GM12878 (cell line): ENCODE measurements around the gene STRBP. TPM values are rescaled to one million over a fixed set of nuclear protein-coding genes. Genes with fewer than 3 reads are reported as not detected.

Source experiments
- ATAC-seq: fragments of 200-7000 bp; cut with Tn5 transposase; 3 replicates; pipeline ENCODE4 v1.9.1; 2020; ENCODE audit warnings: mild to moderate bottlenecking, moderate library complexity
- BruUV-seq: library from RNA; stranded (reverse); fragments of 400-500 nt; replicated peaks from 2 replicates; lab custom pipeline; 2021; lab: Mats Ljungman, UMichigan
- CTCF ChIA-PET: fragments of 300-600 bp; sonication (Branson Sonifier 250); formaldehyde crosslinking; extraction: SDS; loops from one replicate; lab custom pipeline; 2021; ENCODE audit warnings: inconsistent platforms; lab: Yijun Ruan, JAX
- POLR2A ChIA-PET: fragments of 350-600 bp; formaldehyde crosslinking; extraction: SDS; loops from one replicate; lab custom pipeline; 2021; ENCODE audit warnings: inconsistent platforms; lab: Charles Lee
- RAD21 ChIA-PET: fragments of 300-600 bp; sonication (Branson Sonifier 250); formaldehyde crosslinking; loops from one replicate; lab custom pipeline; 2023; ENCODE audit warnings: antibody characterized with exemption; ENCODE audit not compliant: unreplicated experiment; lab: Charles Lee
- SMC1A ChIA-PET: fragments of 300-600 bp; sonication (Branson Sonifier 250); formaldehyde crosslinking; loops from one replicate; lab custom pipeline; 2023; ENCODE audit not compliant: unreplicated experiment, uncharacterized antibody; lab: Charles Lee
- DNase-seq: peaks from one replicate; pipeline ENCODE4 v3.0.0-alpha.2; 2011; ENCODE audit warnings: low read depth, low spot score
- FAIRE-seq: peaks from 3 replicates; lab custom pipeline; 2011; peaks lifted over from hg19 to GRCh38; lab: Jason Lieb, UNC
- H2AFZ ChIP-seq: 2 replicates; pipeline ENCODE4 v1.6.0; 2011; ENCODE audit warnings: low read depth, low read length, control low read depth; ENCODE audit not compliant: control insufficient read depth
- H3K27ac ChIP-seq: 2 replicates; pipeline ENCODE4 v1.5.1; 2011; ENCODE audit warnings: control low read depth; ENCODE audit not compliant: control insufficient read depth, insufficient read depth
- H3K27me3 ChIP-seq, 2 experiments: replicated peaks in 1 of 2; 2 replicates each; pipeline versions ENCODE4 v1.6.0 to v1.6.1; 2011; ENCODE audit warnings: low read length in 1 of 2; ENCODE audit not compliant: control insufficient read depth in 2 of 2, insufficient read depth in 2 of 2
- H3K36me3 ChIP-seq, 2 experiments: 2 replicates each; pipeline ENCODE4 v1.5.1; 2011; ENCODE audit warnings: low read length in 1 of 2; ENCODE audit not compliant: control insufficient read depth in 2 of 2, insufficient read depth in 2 of 2
- H3K4me1 ChIP-seq: 2 replicates; pipeline ENCODE4 v1.6.1; 2011; ENCODE audit warnings: mild to moderate bottlenecking, low read length, moderate library complexity, mixed read lengths; ENCODE audit not compliant: control insufficient read depth, insufficient read depth
- H3K4me2 ChIP-seq: 2 replicates; pipeline ENCODE4 v1.6.0; 2011; ENCODE audit warnings: control low read depth; ENCODE audit not compliant: control insufficient read depth, insufficient read depth
- H3K4me3 ChIP-seq: fragments of 200-600 bp; sonication (generic); 2 replicates; pipeline ENCODE4 v1.5.1; 2016
- H3K79me2 ChIP-seq: 2 replicates; pipeline ENCODE4 v1.6.0; 2011; ENCODE audit warnings: low read length; ENCODE audit not compliant: control insufficient read depth, insufficient read depth
- H3K9ac ChIP-seq: 2 replicates; pipeline ENCODE4 v1.8.0; 2011; ENCODE audit warnings: low read length, control low read depth, mixed read lengths; ENCODE audit not compliant: control insufficient read depth, insufficient read depth
- H3K9me3 ChIP-seq: replicated peaks from 3 replicates; pipeline ENCODE4 v1.5.1; 2011; ENCODE audit warnings: mild to moderate bottlenecking, low read length; ENCODE audit not compliant: control insufficient read depth, insufficient read depth
- H4K20me1 ChIP-seq: 2 replicates; pipeline ENCODE4 v1.6.0; 2011; ENCODE audit not compliant: control insufficient read depth, insufficient read depth
- BRCA1 ChIP-seq: IDR thresholded peaks from 2 replicates; pipeline ENCODE4 v1.6.1; 2011; ENCODE audit warnings: low read depth, low read length, improper control_type of control experiment
- EED ChIP-seq: sonication (generic); IDR thresholded peaks from 2 replicates; pipeline ENCODE4 v1.6.1; 2016; ENCODE audit warnings: antibody characterized with exemption, low read depth
- GATAD2B ChIP-seq: fragments of 450-650 bp; conservative IDR thresholded peaks from 2 replicates; pipeline ENCODE4 v1.6.1; 2017; ENCODE audit warnings: low read depth, mild to moderate bottlenecking, moderate library complexity
- HDAC2 ChIP-seq: fragments of 200-600 bp; sonication (generic); IDR thresholded peaks from 2 replicates; pipeline ENCODE4 v1.6.1; 2017
- HDAC6 ChIP-seq: fragments of 200-600 bp; sonication (generic); IDR thresholded peaks from one replicate; pipeline ENCODE4 v1.8.0; 2017; ENCODE audit warnings: antibody characterized with exemption; ENCODE audit not compliant: unreplicated experiment
- MXI1 ChIP-seq: fragments of 150-350 bp; IDR thresholded peaks from 2 replicates; pipeline ENCODE4 v1.6.1; 2011; ENCODE audit warnings: low read depth, mild to moderate bottlenecking, inconsistent platforms, low read length, improper control_type of control experiment
- NR2C2 ChIP-seq: IDR thresholded peaks from 2 replicates; pipeline ENCODE4 v1.6.1; 2011; ENCODE audit warnings: borderline replicate concordance, low read depth; ENCODE audit not compliant: control insufficient read depth, insufficient read length
- RBBP5 ChIP-seq: fragments of 200-600 bp; sonication (generic); conservative IDR thresholded peaks from 2 replicates; pipeline ENCODE4 v1.6.1; 2016
- TAF1 ChIP-seq: IDR thresholded peaks from 2 replicates; pipeline ENCODE4 v1.6.1; 2011; ENCODE audit warnings: mild to moderate bottlenecking, low read depth, low read length, borderline replicate concordance
- TBL1XR1 ChIP-seq: IDR thresholded peaks from 2 replicates; pipeline ENCODE4 v1.6.1; 2012; ENCODE audit warnings: low read depth, low read length, improper control_type of control experiment
- WGBS: methylation state at CpG from one replicate; pipeline ENCODE4 v1.1.6; 2016; ENCODE audit warnings: low lambda C conversion rate; ENCODE audit not compliant: insufficient replicate concordance, insufficient coverage; ENCODE audit errors: missing lambda C conversion rate; 5-methylcytosine and 5-hydroxymethylcytosine counted together
- in situ Hi-C: fragments of 300-500 bp; cut with MboI; formaldehyde crosslinking; loops from 9 replicates; pipeline ENCODE4 v1.14.3; 2018; ENCODE audit warnings: mixed read lengths
- intact Hi-C: fragments of 100-400 bp; cut with micrococcal nuclease; formaldehyde crosslinking; loops from one replicate; pipeline ENCODE4 v1.14.2; 2022; ENCODE audit not compliant: unreplicated experiment
- polyA plus RNA-seq, 11 experiments: library from polyadenylated mRNA; depleted of rRNA in 4 of 11; unstranded in 6 of 11; stranded (reverse) in 5 of 11; fragments of >200 nt; fragmentation: Nextera tagmentation in 4 of 11; fragmentation: Illumina TruSeq in 1 of 11; extraction: Ambion mirVana in 4 of 11; extraction: Trizol in 1 of 11; gene quantifications; 1 replicate in 1 of 11; 2 replicates in 10 of 11; pipeline versions ENCODE4 v1.2.1 to v1.2.3, GENCODE V29; 2011 to 2016; ENCODE audit warnings: inconsistent platforms in 2 of 11, missing spikeins in 2 of 11, low read depth in 1 of 11
- total RNA-seq, 4 experiments: library from RNA; depleted of rRNA in 3 of 4; stranded (reverse); fragments of >200 nt in 3 of 4; fragmentation: Illumina TruSeq in 1 of 4; extraction: Trizol in 1 of 4; gene quantifications; 2 replicates each; pipeline versions ENCODE4 v1.2.1 to v1.2.3, GENCODE V29; 2013 to 2021
- TF ChIP-seq, protein P1 (sequence below): fragments of 150-350 bp; IDR thresholded peaks from 2 replicates; pipeline ENCODE4 v1.6.1; 2016; ENCODE audit warnings: low read depth, low read length
- TF ChIP-seq, protein P2 (sequence below): IDR thresholded peaks from 2 replicates; pipeline ENCODE4 v1.6.1; 2011; ENCODE audit warnings: mild to moderate bottlenecking, low read depth, low read length, moderate library complexity; ENCODE audit not compliant: insufficient replicate concordance
- TF ChIP-seq, protein P3 (sequence below): IDR thresholded peaks from 2 replicates; pipeline ENCODE4 v1.6.1; 2012; ENCODE audit warnings: mild to moderate bottlenecking, low read depth, low read length
- TF ChIP-seq, protein P4 (sequence below): IDR thresholded peaks from 2 replicates; pipeline ENCODE4 v1.6.1; 2011; ENCODE audit warnings: borderline replicate concordance, low read depth, mild to moderate bottlenecking, moderate library complexity, mixed read lengths, low read length; ENCODE audit not compliant: insufficient read depth; ENCODE audit errors: extremely low read length

STRBP gene
- total and polyA plus RNA-seq, 10 of the 15 experiments (the other 5 are each of a cell fraction or from before 2014, with no cell fraction given): 31.0 to 96.8 (median 71.4) TPM

DNA sequence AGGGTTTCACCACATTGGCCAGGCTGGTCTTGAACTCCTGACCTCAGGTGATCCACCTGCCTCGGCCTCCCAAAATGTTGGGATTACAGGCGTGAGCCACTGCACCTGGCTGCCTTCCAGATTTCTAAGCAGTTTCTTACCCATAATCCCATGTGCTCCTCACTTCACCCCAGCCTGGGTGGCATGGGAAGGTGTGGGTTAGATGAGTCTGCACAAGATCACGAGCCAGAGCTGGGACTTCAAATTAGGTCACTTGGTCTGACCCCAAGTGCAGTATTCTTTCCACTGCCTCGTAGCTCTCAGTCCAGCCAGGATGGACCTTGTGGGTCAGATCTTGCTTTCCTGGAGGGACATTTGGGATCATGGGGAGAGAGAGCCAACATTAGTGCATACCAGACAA, 37.5 kb upstream of the STRBP start (continued):
- TF ChIP-seq, protein P1, sequence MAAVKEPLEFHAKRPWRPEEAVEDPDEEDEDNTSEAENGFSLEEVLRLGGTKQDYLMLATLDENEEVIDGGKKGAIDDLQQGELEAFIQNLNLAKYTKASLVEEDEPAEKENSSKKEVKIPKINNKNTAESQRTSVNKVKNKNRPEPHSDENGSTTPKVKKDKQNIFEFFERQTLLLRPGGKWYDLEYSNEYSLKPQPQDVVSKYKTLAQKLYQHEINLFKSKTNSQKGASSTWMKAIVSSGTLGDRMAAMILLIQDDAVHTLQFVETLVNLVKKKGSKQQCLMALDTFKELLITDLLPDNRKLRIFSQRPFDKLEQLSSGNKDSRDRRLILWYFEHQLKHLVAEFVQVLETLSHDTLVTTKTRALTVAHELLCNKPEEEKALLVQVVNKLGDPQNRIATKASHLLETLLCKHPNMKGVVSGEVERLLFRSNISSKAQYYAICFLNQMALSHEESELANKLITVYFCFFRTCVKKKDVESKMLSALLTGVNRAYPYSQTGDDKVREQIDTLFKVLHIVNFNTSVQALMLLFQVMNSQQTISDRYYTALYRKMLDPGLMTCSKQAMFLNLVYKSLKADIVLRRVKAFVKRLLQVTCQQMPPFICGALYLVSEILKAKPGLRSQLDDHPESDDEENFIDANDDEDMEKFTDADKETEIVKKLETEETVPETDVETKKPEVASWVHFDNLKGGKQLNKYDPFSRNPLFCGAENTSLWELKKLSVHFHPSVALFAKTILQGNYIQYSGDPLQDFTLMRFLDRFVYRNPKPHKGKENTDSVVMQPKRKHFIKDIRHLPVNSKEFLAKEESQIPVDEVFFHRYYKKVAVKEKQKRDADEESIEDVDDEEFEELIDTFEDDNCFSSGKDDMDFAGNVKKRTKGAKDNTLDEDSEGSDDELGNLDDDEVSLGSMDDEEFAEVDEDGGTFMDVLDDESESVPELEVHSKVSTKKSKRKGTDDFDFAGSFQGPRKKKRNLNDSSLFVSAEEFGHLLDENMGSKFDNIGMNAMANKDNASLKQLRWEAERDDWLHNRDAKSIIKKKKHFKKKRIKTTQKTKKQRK: no peak
- TF ChIP-seq TBL1XR1 (no peak), NR2C2 (no peak), GATAD2B (no peak), RBBP5 (no peak), MXI1 (no peak)
- TF ChIP-seq, all 136 proteins: peak for 0

DNA sequence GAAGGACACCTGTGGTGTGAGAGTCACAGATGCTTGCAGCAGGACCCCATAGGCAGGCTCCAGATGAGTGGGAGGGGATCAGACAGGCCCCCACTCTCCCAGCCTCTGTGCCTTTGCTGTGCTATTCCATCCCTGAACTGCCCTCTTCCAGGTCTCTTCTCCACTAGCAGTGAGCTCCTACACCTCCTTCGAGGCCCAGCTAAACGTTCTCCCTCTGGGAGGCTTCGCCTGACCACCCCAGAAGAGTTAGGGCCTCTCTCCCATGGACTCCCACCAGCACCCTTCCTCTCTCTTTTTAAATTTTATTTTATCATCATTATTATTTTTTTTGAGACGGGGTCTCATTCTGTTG, 35.9 kb upstream of the STRBP start:
- RAD21 ChIA-PET: interaction anchor here (0.7 to 1.8 kb wide), 3 partner anchors 14 to 37 kb away, joined by 3 to 7 read pairs (median 6); no protein-coding TSS in a partner anchor
- no peak for FAIRE-seq
- no peaks in the 10 kb centered on the region for H3K36me3 ChIP-seq
- ATAC-seq: no peak
- H3K4me2 ChIP-seq: no peak overlapping the region
- BruUV-seq: no TSS peak
- no peak overlapping the region; the same call in 1 of the 2 replicates for H2AFZ ChIP-seq
- H3K27ac ChIP-seq: no peak overlapping the region
- in situ Hi-C loops (no loop called here), intact Hi-C loops (no loop called here)
- WGBS: 46% methylated on average over 4 of the region's 4 CpGs
- H3K4me3 ChIP-seq: no peak overlapping the region
- H3K4me1 ChIP-seq: peaks cover 4% of the 10 kb centered on the region
- H3K9me3 ChIP-seq: no peaks in the 10 kb centered on the region
- H3K79me2 ChIP-seq: no peaks in the 10 kb centered on the region
- POLR2A ChIA-PET: interaction anchor here (1.2 to 2.0 kb wide), 4 partner anchors 12 to 70 kb away, joined by 3 to 5 read pairs (median 4); no protein-coding TSS in a partner anchor
- H4K20me1 ChIP-seq: no peaks in the 10 kb centered on the region
- DNase-seq: no peak
- H3K9ac ChIP-seq: no peak overlapping the region
- SMC1A ChIA-PET: interaction anchor here (1.0 to 2.1 kb wide), 11 partner anchors 12 to 182 kb away, joined by 3 to 8 read pairs (median 5); no protein-coding TSS in a partner anchor
- CTCF ChIA-PET: interaction anchor here (1.4 to 1.9 kb wide), 2 partner anchors 35 to 45 kb away, joined by 3 to 7 read pairs; no protein-coding TSS in a partner anchor
- no peaks in the 10 kb centered on the region; a peak in 1 of 4 replicates for H3K27me3 ChIP-seq
- TF ChIP-seq HDAC6 (no peak), TAF1 (no peak), EED (no peak), HDAC2 (no peak), BRCA1 (no peak)
- TF ChIP-seq, protein P2, sequence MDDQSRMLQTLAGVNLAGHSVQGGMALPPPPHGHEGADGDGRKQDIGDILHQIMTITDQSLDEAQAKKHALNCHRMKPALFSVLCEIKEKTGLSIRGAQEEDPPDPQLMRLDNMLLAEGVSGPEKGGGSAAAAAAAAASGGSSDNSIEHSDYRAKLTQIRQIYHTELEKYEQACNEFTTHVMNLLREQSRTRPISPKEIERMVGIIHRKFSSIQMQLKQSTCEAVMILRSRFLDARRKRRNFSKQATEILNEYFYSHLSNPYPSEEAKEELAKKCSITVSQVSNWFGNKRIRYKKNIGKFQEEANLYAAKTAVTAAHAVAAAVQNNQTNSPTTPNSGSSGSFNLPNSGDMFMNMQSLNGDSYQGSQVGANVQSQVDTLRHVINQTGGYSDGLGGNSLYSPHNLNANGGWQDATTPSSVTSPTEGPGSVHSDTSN: no peak
- TF ChIP-seq, protein P3, sequence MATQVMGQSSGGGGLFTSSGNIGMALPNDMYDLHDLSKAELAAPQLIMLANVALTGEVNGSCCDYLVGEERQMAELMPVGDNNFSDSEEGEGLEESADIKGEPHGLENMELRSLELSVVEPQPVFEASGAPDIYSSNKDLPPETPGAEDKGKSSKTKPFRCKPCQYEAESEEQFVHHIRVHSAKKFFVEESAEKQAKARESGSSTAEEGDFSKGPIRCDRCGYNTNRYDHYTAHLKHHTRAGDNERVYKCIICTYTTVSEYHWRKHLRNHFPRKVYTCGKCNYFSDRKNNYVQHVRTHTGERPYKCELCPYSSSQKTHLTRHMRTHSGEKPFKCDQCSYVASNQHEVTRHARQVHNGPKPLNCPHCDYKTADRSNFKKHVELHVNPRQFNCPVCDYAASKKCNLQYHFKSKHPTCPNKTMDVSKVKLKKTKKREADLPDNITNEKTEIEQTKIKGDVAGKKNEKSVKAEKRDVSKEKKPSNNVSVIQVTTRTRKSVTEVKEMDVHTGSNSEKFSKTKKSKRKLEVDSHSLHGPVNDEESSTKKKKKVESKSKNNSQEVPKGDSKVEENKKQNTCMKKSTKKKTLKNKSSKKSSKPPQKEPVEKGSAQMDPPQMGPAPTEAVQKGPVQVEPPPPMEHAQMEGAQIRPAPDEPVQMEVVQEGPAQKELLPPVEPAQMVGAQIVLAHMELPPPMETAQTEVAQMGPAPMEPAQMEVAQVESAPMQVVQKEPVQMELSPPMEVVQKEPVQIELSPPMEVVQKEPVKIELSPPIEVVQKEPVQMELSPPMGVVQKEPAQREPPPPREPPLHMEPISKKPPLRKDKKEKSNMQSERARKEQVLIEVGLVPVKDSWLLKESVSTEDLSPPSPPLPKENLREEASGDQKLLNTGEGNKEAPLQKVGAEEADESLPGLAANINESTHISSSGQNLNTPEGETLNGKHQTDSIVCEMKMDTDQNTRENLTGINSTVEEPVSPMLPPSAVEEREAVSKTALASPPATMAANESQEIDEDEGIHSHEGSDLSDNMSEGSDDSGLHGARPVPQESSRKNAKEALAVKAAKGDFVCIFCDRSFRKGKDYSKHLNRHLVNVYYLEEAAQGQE: no peak
- TF ChIP-seq, protein P4, sequence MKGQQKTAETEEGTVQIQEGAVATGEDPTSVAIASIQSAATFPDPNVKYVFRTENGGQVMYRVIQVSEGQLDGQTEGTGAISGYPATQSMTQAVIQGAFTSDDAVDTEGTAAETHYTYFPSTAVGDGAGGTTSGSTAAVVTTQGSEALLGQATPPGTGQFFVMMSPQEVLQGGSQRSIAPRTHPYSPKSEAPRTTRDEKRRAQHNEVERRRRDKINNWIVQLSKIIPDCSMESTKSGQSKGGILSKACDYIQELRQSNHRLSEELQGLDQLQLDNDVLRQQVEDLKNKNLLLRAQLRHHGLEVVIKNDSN: no peak
